ENCODE results near the gene ANKS1A. TPM values are rescaled to one million over a fixed set of nuclear protein-coding genes. Genes with fewer than 3 reads are reported as not detected.

Gene ANKS1A
- total and polyA plus RNA-seq, 7 donors = 3.9 to 12.4 (median 6.1) TPM

- Histone ChIP-seq H3K36me3 (ENCODE audit: insufficient read depth in 1 of 2, low read depth in 1 of 2) (peaks cover 0 to 26% of the 10 kb centered on the region in 2 donors), H3K4me3 (no peak overlapping the region), H3K27me3 (ENCODE audit: insufficient read depth in 3 of 3, low read length in 2 of 3) (no peaks in the 10 kb centered on the region), H3K27ac (no peak overlapping the region), H3K4me1 (peaks cover 41% of the 10 kb centered on the region), H3K9me3 (no peaks in the 10 kb centered on the region)
- no peak for ATAC-seq
- intact Hi-C loops (cut with DNase I) = no loop called here
- DNase-seq = no peak
- 88 to 95% (median 88%) methylated on average over 7 of the region's 7 CpGs for WGBS, 3 donors
- no peak for TF ChIP-seq CTCF (IDR thresholded peaks at IDR 0.05)
Observed at GRCh38 chr6:35051997-35052583, 163.0 kb downstream of the ANKS1A start.

DNA sequence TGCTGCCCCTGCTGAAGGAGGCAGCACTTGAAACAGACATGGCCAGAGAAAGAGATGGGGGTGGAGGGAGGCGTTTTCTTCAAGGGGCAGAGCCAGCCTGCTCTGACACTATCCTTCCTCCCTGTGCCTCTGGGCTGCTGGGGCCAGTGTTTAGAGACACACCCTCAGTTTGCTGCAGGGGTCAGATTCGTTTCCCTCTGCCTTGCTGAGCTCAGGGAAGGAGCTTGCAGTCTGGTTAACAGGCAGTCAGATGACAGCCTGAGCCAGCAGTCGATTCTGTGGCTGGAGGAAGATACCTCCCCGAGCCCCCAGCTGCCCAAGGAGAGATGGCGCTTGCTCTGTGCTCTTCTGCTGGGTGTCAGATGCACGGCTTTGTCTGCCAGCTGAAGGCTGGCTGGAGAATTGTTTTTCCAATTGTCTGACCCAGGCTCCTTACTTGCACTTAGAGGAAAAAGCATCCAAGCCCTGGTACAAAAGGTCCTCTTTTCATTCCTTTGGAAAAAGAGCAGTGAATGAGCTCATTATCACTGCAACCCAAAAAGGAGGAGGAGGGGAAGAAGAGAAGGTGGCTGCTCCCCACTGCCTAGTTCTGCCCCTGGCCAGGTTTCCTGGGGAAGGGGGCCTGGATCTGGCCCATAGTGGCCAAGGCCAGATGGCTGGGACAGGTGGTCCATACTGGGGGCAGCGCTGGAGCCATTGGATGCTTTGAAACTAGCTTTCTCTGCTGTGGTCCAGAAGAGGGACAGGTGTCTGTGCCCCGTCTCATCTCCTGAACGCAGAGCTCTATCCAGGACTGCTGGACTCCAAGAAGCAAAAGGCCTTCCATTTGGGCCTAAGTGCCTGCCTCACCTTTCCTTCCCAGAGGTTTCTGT lies 163.9 kb downstream of the ANKS1A start:
- TF ChIP-seq CTCF (IDR thresholded peaks at IDR 0.05) = no peak
- Histone ChIP-seq H3K4me3 (no peak overlapping the region), H3K36me3 (ENCODE audit: insufficient read depth in 1 of 2, low read depth in 1 of 2) (peaks cover 0 to 29% of the 10 kb centered on the region in 2 donors), H3K4me1 (peaks cover 32% of the 10 kb centered on the region), H3K27me3 (ENCODE audit: insufficient read depth in 3 of 3, low read length in 2 of 3) (no peaks in the 10 kb centered on the region), H3K27ac (peak overlapping the region; percentile 36), H3K9me3 (no peaks in the 10 kb centered on the region)
- 40 to 45% (median 45%) methylated on average over 9 of the region's 9 CpGs for WGBS, 3 donors
- DNase-seq (peak; percentile 37 to 72), ATAC-seq (peak in 2 of 4 donors; percentile 46 to 56)
- intact Hi-C loops (cut with DNase I) = no loop called here

GRCh38 chr6:35053701-35054100 lies 164.6 kb downstream of the ANKS1A start:
- 91 to 95% (median 93%) methylated on average over 3 of the region's 3 CpGs for WGBS, 3 donors
- no peak for ATAC-seq
- Histone ChIP-seq H3K4me3 (no peak overlapping the region), H3K4me1 (peaks cover 25% of the 10 kb centered on the region), H3K27me3 (ENCODE audit: insufficient read depth in 3 of 3, low read length in 2 of 3) (no peaks in the 10 kb centered on the region), H3K36me3 (ENCODE audit: insufficient read depth in 1 of 2, low read depth in 1 of 2) (peaks cover 0 to 37% of the 10 kb centered on the region in 2 donors), H3K9me3 (no peaks in the 10 kb centered on the region), H3K27ac (peak overlapping the region; percentile 36)
- no peak for TF ChIP-seq CTCF (IDR thresholded peaks at IDR 0.05)
- intact Hi-C loops (cut with DNase I) = no loop called here
- no peak for DNase-seq

DNA sequence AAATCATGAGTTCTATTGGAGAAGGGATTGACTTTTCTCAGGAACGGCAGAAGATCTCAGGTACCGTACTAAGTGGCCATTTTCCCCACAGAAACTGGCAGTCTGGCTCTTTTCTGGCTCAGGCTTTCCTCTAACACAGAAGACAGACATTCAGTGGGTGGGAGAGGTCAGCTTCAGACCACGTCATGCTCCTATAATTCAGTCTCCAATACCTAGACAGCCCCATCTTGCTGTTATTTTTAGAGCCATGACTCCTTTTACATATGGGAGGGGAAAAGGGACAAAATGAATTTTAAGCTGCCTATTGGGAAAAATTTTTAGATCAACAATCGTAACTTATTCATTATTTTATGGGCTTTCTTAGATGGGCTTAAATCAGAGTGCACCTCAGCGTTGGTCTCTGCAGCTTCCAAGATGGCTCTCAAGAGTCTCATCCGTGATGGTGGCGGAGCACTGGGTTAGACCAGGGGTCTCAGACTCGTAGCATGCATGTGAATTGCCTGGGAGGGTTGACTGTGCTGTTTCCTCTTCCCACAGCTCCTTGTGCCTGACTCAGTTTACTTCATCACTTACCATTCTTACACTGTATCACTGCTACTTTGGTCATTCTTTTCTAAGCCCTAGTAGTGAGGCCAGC lies 165.2 kb downstream of the ANKS1A start:
- DNase-seq (no peak), ATAC-seq (no peak)
- TF ChIP-seq CTCF (IDR thresholded peaks at IDR 0.05) = no peak
- WGBS, 3 donors = 93 to 96% (median 95%) methylated on average over 8 of the region's 8 CpGs
- no peaks in the 10 kb centered on the region for H3K9me3 ChIP-seq
- H3K27ac ChIP-seq = no peak overlapping the region
- H3K27me3 ChIP-seq (ENCODE audit: insufficient read depth in 3 of 3, low read length in 2 of 3) = no peaks in the 10 kb centered on the region
- peaks cover 5 to 42% of the 10 kb centered on the region in 2 donors for H3K36me3 ChIP-seq (ENCODE audit: insufficient read depth in 1 of 2, low read depth in 1 of 2)
- H3K4me1 ChIP-seq = peaks cover 22% of the 10 kb centered on the region
- intact Hi-C loops (cut with DNase I) = no loop called here
- no peak overlapping the region for H3K4me3 ChIP-seq
